ENCODE results near the gene C3orf18.

C3orf18 gene

GRCh38 chr3:50567386-50568167 lies at the start of gene C3orf18:
TSS of gene C3orf18 (minus strand) at chr3:50567747. CDS start at chr3:50565699, 2,048 bp downstream.
- DNase-seq: peak; percentile 94

GRCh38 chr3:50616770-50617095 lies 49.2 kb upstream of the C3orf18 start:
- peak; percentile 95 for DNase-seq

- DNase-seq: peak; percentile 81
Observed at GRCh38 chr3:50616003-50616769, 48.6 kb upstream of the C3orf18 start.

GRCh38 chr3:50615190-50615589 lies 47.6 kb upstream of the C3orf18 start:
- no peak for DNase-seq

GRCh38 chr3:50612970-50613846 lies 45.7 kb upstream of the C3orf18 start:
- DNase-seq: no peak

GRCh38 chr3:50612234-50612882 lies 44.8 kb upstream of the C3orf18 start:
- peak; percentile 42 for DNase-seq

GRCh38 chr3:50611464-50612233 lies 44.1 kb upstream of the C3orf18 start, which contains the start of gene CISH:
TSS of gene CISH (minus strand) at chr3:50611774. CDS start at chr3:50611650, 124 bp downstream.
- peak; percentile 99 for DNase-seq

- DNase-seq: no peak
Observed at GRCh38 chr3:50610992-50611463, 43.5 kb upstream of the C3orf18 start.

- DNase-seq: peak; percentile 55
Observed at GRCh38 chr3:50610181-50610971, 42.8 kb upstream of the C3orf18 start.

GRCh38 chr3:50609763-50610085 lies 42.2 kb upstream of the C3orf18 start:
- no peak for DNase-seq

GRCh38 chr3:50609071-50609762 lies 41.7 kb upstream of the C3orf18 start:
- DNase-seq: no peak

GRCh38 chr3:50608278-50608677 lies 40.7 kb upstream of the C3orf18 start:
- no peak for DNase-seq

GRCh38 chr3:50607271-50608091 lies 39.9 kb upstream of the C3orf18 start:
- no peak for DNase-seq

- DNase-seq: no peak
Observed at GRCh38 chr3:50606596-50606995, 39.0 kb upstream of the C3orf18 start.

- no peak for DNase-seq
Observed at GRCh38 chr3:50605901-50606326, 38.4 kb upstream of the C3orf18 start.

GRCh38 chr3:50604628-50605588 lies 37.4 kb upstream of the C3orf18 start:
- DNase-seq: no peak

- no peak for DNase-seq
Observed at GRCh38 chr3:50604110-50604621, 36.6 kb upstream of the C3orf18 start.
